PC-9 (cell line): Measurements from ENCODE around the gene GH2.

ENCODE experiments used
- CTCF ChIP-seq: fragments of 200-600 bp; sonication (generic); conservative IDR thresholded peaks from 2 replicates; pipeline ENCODE4 v1.6.1; 2017; ENCODE audit warnings: mixed run types, antibody characterized with exemption, mild to moderate bottlenecking, moderate library complexity
- EZH2 ChIP-seq: fragments of 200-600 bp; sonication (generic); IDR thresholded peaks from 2 replicates; pipeline ENCODE4 v1.8.0; 2017; ENCODE audit warnings: antibody characterized with exemption, low read depth

- TF ChIP-seq CTCF (no peak), EZH2 (no peak)
Measured at GRCh38 chr17:63836811-63837210, 44.9 kb downstream of the GH2 start.
